Stimulated activated CD8-positive, alpha-beta memory T cell treated with anti-CD3 and anti-CD28 coated beads, Interleukin-12 subunit alpha, Interleukin-12 subunit beta, amount 100 ng/mL, for 24 hours (primary cell): ENCODE results near the gene MLST8.
A peak's percentile ranks its signal among the peaks of the same experiment; 100 is the strongest.

ENCODE experiments used
- DNase-seq: peaks from one replicate; pipeline ENCODE4 v3.0.0-alpha.2; 2020; ENCODE audit errors: extremely low read depth

Gene MLST8

DNA sequence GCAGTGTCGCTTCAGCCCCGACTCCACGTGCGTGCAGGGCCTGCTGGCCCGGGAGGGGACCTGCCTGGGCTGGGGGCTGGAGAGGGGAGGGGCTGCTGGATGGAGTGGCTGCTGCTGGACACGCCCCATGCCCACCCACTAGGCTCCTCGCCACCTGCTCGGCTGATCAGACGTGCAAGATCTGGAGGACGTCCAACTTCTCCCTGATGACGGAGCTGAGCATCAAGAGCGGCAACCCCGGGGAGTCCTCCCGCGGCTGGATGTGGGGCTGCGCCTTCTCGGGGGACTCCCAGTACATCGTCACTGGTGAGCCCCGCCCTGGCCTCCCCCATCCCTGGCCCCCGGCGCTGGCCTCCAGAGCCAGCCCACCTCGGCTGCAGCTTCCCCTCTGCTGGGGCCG, 3.1 kb downstream of the MLST8 start:
- no peak for DNase-seq

DNA sequence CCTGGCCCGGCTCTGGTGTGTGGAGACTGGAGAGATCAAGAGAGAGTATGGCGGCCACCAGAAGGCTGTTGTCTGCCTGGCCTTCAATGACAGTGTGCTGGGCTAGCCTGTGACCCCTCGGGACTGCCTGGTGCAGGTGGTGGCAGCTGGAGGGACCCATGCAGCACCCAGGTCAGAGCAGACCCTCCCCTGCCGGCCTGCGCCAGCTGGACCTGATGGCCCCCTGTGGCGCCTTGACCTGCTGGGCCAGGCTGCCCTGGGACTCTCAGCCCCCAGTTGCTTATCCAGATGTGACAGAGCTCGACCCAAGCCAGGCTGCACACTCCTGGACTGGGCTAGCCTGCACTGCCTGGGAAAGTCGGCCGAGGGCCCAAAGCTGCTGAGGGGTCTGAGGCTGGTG, 3.5 kb downstream of the MLST8 start:
- DNase-seq = no peak

- DNase-seq = no peak
Observed at GRCh38 chr16:2209258-2210008, 4.2 kb downstream of the MLST8 start.

- DNase-seq = no peak
Observed at GRCh38 chr16:2210009-2210332, 4.7 kb downstream of the MLST8 start.

DNA sequence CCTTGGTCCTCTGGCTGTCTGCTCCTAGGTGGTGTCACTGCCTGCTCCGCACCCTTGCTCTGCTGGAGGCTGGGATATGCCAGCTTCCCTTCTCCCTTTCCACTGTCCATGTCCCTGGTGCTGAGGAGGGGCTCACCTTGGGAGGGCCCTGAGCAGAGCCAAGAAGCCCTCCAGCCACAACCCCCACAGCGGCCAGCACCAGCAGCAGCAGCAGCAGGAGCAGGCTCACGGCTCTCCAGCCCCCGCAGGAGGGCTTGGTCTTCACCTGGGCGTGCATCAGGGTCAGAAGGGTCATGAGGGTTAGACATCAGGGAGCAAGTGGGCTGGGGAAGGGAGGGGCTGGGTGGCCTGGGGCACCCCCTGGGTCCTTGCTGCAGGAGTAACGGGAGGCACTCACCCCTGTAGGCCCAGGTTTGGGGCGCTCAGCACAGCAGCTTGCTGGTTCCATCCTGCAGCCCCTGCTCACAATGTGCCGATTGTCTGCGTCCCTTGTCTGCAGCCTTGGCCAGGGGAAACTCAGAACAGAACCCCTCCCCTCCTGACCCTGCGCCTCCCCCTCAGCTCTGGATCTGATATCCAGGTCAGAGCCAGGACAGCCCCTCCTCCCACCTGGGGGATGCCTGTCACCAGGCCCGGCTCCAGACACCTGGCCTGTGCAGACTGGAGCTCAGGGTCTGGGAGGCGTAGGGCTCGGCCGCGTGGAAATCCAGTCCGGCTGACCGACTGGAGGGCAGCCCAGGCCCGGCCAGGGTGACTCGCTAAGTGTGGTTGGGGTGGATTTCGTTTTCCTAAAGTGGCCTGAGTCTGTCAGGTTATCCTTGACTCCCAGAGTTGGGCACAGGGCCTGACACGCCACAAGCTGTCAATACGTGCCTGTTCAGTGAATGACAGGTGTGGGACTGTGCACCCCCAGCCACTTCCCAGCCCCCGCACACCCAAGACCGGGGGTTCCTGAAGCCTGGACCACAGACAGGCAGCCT, 5.4 kb downstream of the MLST8 start, which contains the start of gene BRICD5:
BRICD5 (minus strand) TSS at position 478 of the 980 bp plus-strand sequence; CDS start at position 448, 30 bp downstream.
- DNase-seq = no peak

- no peak for DNase-seq
Observed at GRCh38 chr16:2211923-2212347, 6.7 kb downstream of the MLST8 start.

DNA sequence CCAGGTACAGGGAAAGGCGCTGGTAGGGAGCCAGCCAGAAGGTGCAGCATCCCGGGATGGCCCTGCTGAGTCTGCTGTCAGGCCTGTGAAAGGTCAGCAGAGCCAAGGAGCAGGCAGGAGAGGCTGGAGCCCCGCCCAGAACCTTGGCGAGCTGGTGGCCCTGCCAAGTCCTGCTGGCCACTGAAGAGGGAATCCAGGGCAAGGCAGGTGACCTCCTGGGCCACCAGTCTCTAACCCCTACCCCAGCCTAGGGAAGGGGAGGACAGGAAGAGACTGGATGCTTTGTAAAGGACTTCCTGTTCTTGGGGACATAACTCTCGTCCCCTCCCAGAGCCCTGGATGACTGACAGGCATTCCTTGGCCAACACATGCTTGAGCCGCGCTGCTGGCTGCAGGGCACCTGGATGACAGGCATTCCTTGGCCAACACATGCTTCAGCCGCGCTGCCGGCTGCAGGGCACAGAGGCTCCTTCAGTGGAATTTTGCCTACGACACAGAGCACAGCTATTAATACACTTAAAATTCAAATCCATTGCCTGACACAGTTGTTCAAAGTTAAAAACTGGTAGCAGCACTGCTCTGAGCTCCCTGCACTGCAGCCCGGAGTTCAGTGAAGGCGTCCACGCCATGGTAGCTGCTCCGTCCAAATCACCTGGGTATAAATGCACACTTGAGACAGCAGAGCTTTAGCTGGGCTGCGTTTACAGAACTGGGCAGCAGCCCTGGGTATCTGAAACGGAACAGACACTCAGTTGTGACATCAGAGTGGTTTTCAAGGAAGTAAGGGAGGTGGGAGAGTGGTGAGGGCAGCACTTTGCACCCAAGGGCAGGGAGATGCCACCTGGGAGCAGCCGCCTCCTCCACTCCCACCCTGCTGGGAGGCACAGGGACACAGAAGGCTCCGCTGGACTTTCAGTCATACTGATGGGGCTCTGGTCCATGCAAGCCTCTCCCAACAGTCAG, 7.4 kb downstream of the MLST8 start:
- DNase-seq = no peak

- DNase-seq = no peak
Observed at GRCh38 chr16:2213817-2214718, 8.8 kb downstream of the MLST8 start.

- no peak for DNase-seq
Observed at GRCh38 chr16:2214719-2214968, 9.4 kb downstream of the MLST8 start, which contains the start of gene PGP. Gene PGP (minus strand): TSS chr16:2214840. CDS start chr16:2214777, 63 bp downstream.

DNA sequence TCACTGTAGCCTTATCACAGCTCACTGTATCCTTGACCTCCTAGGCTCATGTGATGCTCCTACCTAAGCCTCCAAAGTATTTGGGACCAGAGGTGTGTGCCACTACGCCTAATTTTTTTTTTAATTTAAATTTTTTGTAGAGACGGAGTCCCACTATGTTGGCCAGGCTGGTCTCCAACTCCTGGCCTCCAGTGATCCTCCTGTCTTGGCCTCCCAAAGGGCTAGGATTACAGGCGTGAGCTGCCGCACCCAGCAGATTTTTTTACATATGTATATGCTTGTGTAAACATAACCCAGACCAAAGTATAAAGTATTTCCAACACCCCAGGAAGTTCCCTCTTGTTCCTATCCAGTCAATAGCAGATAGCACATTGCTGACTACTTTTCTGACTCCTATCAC, 11.1 kb downstream of the MLST8 start:
- DNase-seq = no peak

GRCh38 chr16:2223221-2223941, 18.1 kb downstream of the MLST8 start, which contains the start of gene E4F1:
Gene E4F1 (plus strand): TSS chr16:2223591. CDS start chr16:2223614, 23 bp downstream.
- peak; percentile 100 for DNase-seq

DNA sequence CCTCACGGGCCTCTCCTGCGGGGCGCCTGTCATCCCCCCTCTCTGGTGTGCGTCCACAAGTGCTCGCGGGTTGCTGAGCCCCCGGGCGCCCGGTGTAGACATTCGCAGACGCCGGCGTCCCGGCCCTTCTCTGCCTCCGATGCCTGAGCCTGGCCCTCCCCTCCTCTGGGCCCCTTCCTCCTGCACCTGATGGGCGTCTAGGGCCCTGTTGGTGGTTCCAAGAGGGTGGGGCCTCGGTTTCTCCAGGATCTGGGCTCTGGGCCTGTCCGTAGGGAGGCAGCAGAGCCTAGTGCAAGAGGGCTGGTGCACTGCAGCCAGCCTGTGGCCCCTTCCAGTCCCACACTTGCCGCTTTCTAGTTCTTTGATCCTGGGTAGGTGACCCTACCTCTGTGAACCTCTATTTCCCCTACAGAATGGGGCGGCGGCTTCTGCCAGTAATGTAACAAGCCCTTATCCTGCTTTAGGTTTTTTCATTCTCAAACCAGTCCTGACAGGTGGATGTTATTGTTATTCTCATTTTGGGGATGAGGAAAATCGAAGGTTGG, 18.8 kb downstream of the MLST8 start:
- no peak for DNase-seq

DNA sequence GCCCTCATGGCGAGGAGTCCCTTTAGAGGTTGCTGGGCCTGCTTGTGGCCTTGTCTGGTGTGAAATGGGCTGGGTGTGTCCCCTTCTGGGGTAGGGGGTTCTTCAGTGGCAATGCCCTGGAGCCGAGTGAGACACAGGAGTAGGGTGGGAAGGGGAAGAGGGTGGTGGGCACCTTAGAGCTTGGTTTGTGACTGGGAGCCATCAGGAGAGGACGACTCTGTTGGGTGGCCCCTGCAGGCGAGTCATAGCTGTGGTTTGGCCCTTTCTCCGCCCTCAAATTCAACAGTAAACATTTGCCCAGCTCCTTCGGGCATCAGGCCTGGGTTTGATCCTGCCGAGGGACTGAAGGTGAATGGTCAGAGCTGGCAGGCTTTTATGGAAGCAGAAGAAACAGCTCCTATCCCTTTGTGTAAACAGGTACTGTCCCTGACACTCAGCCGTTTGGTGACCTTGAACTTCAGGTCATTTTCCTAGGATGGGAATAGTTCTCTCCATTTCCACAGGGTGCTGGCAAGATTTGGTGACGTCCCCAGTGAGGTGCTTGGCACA, 21.1 kb downstream of the MLST8 start:
- no peak for DNase-seq

DNA sequence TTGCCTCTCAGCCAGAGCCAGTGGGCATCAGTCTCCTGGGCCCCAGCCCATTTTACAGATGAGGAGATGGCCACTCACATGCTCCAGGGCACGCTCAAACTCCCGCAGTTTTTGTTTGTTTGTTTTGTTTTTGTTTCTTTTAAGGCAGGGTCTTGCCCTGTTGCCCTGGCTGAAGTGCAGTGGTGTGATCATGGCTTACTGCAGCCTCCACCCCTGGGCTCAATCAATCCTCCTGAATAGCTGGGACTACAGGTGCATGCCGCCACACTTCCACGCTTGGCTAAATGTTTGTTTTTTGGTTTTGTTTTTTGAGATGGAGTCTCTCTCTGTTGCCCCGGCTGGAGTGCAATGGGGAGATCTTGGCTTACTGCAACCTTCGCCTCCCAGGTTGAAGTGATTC, 21.7 kb downstream of the MLST8 start:
- no peak for DNase-seq

DNA sequence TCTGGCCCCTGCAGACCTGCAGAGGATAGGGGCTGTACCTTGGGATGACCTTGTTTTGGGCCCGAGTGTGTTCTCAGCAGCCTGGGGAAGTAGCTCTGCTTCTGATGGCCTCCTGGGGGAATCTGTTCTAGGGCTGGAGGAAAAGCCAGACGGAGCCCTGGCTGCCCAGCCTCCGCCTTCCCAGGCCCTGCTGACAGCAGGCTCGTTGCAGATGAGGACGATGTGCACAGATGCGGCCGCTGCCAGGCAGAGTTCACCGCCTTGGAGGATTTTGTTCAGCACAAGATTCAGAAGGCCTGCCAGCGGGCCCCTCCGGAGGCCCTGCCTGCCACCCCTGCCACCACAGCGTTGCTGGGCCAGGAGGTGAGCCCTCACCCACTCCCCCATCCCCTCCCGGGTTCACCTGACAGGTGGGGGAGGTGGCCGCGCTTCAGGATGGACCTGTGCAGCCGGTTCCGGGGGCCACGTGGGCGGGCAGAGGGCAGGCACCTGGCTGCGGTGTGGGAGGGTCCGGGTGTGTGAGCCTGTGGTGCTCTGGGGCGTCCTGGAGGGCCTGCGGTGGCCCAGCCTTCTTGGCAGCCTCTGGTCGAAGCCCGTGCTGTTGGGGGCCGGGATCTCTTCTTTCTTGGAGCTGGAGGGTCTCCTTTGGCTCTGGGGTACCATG, 23.0 kb downstream of the MLST8 start:
- DNase-seq = no peak

DNA sequence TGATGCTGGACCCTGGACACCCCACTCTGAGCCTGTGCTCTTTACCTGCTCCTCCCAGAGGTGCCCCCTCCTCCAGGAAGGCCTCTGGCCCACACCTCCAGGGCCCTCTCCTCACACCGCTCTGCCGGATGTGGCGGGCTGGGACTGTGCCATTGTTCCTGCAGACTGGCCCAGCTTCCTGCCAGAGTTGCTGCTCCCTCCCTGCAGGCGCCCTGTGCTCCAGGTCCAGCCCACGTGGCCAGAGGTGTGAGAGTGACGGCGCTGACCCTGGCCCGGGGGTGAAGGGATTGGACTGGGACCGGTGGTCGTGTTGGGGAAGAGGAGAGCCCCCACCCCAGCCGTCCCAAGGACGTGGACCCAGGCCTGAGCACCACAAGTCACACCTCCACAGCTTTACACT, 23.8 kb downstream of the MLST8 start:
- DNase-seq = no peak

- no peak for DNase-seq
Observed at GRCh38 chr16:2229632-2230250, 24.5 kb downstream of the MLST8 start.

DNA sequence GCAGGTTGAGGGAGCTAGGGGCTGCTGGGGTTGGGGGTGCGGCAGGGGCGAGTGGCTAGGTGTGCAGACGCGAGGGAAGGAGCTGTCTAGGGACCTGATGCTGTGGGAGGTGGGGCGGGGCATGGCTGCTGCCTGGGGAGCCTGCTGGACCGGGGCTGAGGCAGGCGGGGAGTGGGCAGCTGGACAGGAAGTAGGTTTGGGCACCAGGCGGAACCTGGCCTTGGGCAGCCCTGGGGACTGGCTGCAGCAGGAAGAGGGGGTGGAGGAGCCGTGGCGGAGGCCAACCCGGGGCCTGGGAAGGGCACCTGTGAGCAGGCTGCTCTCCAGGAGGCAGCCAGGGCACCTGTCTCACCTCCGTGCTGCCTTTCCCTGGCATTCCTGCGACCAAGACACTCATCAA, 25.1 kb downstream of the MLST8 start:
- DNase-seq = no peak
